Measurements from ENCODE around the gene SLC16A3.

GRCh38 chr17:82269138-82269881 lies 40.5 kb downstream of the SLC16A3 start:
- no peak for TF ChIP-seq CTCF (IDR thresholded peaks at IDR 0.05)
- TF ChIP-seq EZH2 (IDR thresholded peaks at IDR 0.05; ENCODE audit: borderline replicate concordance, insufficient read depth, low read depth, low read length, poor library complexity, severe bottlenecking), result no peak

Data from B cell (primary cell).